Mesodermal cell (in vitro differentiated cells): ENCODE measurements around the gene TLR7.

ENCODE experiments used
- H3K27ac ChIP-seq: 2 replicates; pipeline ENCODE4 v1.7.0; 2013; ENCODE audit warnings: mild to moderate bottlenecking, low read depth, low read length, moderate library complexity; ENCODE audit not compliant: severe bottlenecking
- H3K36me3 ChIP-seq: 2 replicates; pipeline ENCODE4 v1.7.1; 2013; ENCODE audit warnings: mild to moderate bottlenecking, low read length, moderate library complexity; ENCODE audit not compliant: control insufficient read depth, insufficient read depth
- H3K4me1 ChIP-seq: one replicate; pipeline ENCODE4 v1.7.1; 2013; ENCODE audit warnings: mild to moderate bottlenecking, low read length; ENCODE audit not compliant: insufficient read depth, control insufficient read depth, poor library complexity, severe bottlenecking
- H3K4me3 ChIP-seq: 2 replicates; pipeline ENCODE4 v1.7.0; 2013; ENCODE audit warnings: low read length, control low read depth, mild to moderate bottlenecking; ENCODE audit not compliant: insufficient read depth, poor library complexity, severe bottlenecking; ENCODE audit errors: extremely low read depth
- H3K9me3 ChIP-seq: 2 replicates; pipeline ENCODE4 v1.7.1; 2013; ENCODE audit warnings: mild to moderate bottlenecking, low read length, moderate library complexity; ENCODE audit not compliant: control insufficient read depth
- WGBS, 2 experiments: methylation state at CpG; one replicate each; pipeline ENCODE4 v1.1.5; 2013; ENCODE audit warnings: missing lambda C conversion rate in 2 of 2; ENCODE audit not compliant: insufficient coverage in 2 of 2; 5-methylcytosine and 5-hydroxymethylcytosine counted together

TLR7 gene

GRCh38 chrX:12922599-12922919 is 55.7 kb downstream of the TLR7 start:
- H3K9me3 ChIP-seq, result no peaks in the 10 kb centered on the region
- H3K4me1 ChIP-seq, result no peaks in the 10 kb centered on the region
- no peak overlapping the region for H3K4me3 ChIP-seq

DNA sequence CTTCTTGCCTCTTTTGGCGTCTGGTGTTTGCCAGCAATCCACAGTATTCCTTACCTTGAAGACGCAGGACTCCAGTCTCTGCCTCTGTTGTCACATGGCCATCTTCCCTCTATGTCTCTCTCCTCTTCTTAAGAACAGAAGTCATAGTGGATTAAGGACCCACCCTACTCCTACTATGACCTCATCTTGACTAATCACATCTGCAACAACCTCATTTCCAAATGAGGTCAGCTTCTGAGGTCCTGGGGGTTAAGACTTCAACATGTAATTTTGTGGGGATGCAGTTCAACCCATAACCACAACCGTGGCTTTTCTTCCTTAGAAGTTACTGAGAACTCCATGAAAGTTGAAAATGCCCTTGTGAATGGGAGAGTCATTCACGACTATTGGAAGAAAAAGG is 62.8 kb downstream of the TLR7 start:
- H3K9me3 ChIP-seq, result no peaks in the 10 kb centered on the region
- 80 to 89% methylated on average over 1 of the region's 4 CpGs for WGBS, 2 experiments

More at GRCh38 chrX:12922599-12922919, 55.7 kb downstream of the TLR7 start:
- H3K27ac ChIP-seq, result no peak overlapping the region
- H3K36me3 ChIP-seq, result no peaks in the 10 kb centered on the region

DNA sequence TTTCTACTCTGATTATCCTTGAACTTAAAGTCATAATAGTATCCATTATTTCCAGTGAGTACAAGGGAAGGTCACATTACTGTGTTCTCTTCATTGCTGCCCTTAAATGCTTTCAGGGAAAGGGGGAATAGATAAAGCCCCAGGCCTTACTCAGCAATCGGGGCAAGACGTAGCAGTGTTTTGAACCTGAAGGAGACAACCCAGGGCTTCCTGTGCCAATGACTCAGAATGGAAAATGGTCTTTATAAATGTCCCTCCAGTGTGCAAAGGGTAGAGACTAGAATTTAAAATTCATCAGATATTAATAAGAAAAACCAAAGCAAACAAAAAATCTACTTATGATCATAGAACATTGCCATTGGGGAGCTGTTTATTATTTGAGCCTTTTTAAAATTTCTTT is 63.3 kb downstream of the TLR7 start:
- Histone ChIP-seq H3K9me3 (no peaks in the 10 kb centered on the region), H3K36me3 (no peaks in the 10 kb centered on the region), H3K4me1 (no peaks in the 10 kb centered on the region), H3K27ac (no peak overlapping the region), H3K4me3 (no peak overlapping the region)
- 83 to 90% methylated on average over 1 to 2 of the region's 2 CpGs for WGBS, 2 experiments

More for the DNA sequence above, 62.8 kb downstream of the TLR7 start:
- Histone ChIP-seq H3K4me1 (no peaks in the 10 kb centered on the region), H3K27ac (no peak overlapping the region), H3K4me3 (no peak overlapping the region), H3K36me3 (no peaks in the 10 kb centered on the region)

- no peak overlapping the region for H3K4me3 ChIP-seq
- no CpG with 5 or more reads among the region's 1 CpG for WGBS, 2 experiments
- no peaks in the 10 kb centered on the region for H3K9me3 ChIP-seq
- H3K4me1 ChIP-seq, result no peaks in the 10 kb centered on the region
- H3K36me3 ChIP-seq, result no peaks in the 10 kb centered on the region
- no peak overlapping the region for H3K27ac ChIP-seq
Measured at GRCh38 chrX:12932244-12932643, 65.4 kb downstream of the TLR7 start.

DNA sequence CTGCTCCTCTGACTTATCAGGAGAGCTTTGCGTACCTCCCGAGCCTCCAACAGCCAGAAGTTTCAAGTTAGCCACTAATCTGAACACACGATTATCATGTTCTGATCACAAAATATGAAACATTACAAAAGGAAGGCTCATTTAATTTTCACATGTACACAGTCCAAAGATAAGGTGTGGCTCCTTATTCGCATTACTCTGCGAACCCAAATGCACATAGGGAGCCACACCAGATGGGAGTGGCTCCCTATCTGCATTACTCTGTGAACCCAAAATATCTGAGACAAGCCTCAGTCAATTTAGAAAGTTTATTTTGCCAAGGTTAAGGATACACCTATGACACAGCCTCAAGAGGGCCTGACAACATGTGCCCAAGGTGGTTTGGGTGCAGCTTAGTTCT is 68.0 kb downstream of the TLR7 start:
- no peak overlapping the region for H3K27ac ChIP-seq
- WGBS, 2 experiments, result 100% methylated on average over 1 of the region's 5 CpGs

GRCh38 chrX:12936947-12937346 is 70.1 kb downstream of the TLR7 start:
- H3K36me3 ChIP-seq, result no peaks in the 10 kb centered on the region
- WGBS, 2 experiments, result no CpG with 5 or more reads among the region's 1 CpG
- no peak overlapping the region for H3K27ac ChIP-seq

More for the DNA sequence above, 68.0 kb downstream of the TLR7 start:
- Histone ChIP-seq H3K4me1 (no peaks in the 10 kb centered on the region), H3K36me3 (no peaks in the 10 kb centered on the region), H3K4me3 (no peak overlapping the region), H3K9me3 (no peaks in the 10 kb centered on the region)

More at GRCh38 chrX:12936947-12937346, 70.1 kb downstream of the TLR7 start:
- Histone ChIP-seq H3K9me3 (no peaks in the 10 kb centered on the region), H3K4me3 (no peak overlapping the region), H3K4me1 (no peaks in the 10 kb centered on the region)
